GM21737 (cell line): ENCODE results near the gene U2AF2.

Source experiments
- ATAC-seq: cut with Tn5 transposase; IDR thresholded peaks from one replicate; pipeline ENCODE4 v1.9.1; 2021; ENCODE audit warnings: mild to moderate bottlenecking, moderate library complexity; ENCODE audit not compliant: unreplicated experiment

The U2AF2 gene

DNA sequence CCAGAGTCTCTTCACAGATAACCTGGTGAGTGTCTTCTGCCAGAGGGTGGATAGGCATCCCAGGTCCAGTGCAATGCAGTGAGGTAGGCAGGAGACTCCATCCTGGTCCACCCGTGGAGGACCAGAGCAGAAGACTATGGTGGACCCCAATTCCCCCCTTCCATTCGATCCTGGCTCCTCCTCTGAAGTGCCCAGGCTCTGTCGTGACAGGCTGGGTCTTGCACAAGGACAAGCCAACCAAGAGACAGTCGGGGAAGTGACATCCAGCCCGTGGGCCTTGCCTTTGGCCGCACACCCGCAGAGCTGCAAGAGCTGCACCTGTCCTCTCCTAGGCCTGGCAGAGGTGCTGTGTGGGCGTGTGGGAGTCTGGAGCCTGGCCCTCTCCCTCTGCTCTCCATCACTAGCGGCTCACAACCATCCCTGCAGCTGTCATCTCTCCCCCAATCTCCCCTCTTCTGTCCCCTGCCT, 33.6 kb upstream of the U2AF2 start:
- no peak for ATAC-seq

DNA sequence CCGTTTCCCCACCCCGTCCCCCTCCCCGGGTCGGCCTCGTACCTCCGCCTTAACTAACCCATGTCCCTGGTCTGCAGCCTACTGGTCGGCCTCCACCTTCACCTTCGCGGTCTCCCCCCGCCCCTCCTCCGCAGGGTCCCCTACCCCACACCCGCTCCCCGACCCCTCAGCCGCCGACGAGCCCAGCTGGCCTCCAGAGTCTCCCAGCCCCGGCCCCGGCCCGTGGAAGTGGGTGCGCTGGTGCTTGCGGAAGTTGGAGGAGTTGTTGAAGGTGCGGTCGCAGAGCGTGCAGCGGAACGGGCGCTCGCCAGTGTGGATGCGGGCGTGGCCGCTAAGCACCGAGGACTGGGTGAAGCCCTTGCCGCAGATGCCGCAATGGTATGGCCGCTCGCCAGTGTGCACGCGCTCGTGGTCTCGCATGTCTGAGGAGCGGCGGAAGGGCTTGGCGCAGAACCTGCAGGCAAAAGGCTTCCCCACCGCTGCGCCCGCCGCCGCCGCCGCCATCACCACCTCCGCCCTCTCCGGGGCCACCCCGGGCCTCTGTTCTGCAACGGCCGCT, 33.1 kb upstream of the U2AF2 start:
- ATAC-seq, result no peak

DNA sequence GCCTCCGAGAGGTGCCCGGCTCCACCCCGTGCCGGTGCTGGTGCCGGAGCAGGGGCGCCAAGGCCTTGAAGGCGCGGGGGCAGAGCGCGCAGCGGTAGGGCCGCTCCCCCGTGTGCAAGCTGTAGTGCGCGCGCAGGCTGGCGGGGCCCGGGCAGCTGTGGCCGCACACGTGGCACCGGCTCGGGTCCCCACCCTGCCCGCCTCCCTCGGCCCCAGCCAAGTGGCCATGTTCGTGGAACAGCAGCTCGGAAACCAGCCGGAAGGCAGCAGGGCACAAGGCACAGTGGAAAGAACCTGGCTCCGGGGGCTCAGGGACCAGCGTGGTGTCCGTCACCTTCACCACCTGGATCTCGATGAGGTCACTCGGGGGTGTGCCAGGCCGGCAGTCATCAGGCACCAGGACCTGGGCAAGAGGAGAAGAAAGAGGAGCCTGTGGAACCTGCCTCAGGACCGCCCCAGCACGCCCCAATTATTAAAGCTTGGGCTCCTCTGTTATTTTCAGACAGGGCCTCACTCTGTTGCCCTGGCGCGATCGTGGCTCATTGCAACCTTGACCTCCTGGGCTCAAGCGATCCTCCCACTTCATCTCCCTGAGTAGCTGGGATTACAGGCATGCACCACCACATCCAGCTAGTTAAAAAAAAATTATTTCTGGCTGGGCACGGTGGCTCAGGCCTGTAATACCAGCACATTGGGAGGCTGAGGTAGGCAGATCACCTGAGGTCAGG, 32.4 kb upstream of the U2AF2 start:
- ATAC-seq, result no peak

DNA sequence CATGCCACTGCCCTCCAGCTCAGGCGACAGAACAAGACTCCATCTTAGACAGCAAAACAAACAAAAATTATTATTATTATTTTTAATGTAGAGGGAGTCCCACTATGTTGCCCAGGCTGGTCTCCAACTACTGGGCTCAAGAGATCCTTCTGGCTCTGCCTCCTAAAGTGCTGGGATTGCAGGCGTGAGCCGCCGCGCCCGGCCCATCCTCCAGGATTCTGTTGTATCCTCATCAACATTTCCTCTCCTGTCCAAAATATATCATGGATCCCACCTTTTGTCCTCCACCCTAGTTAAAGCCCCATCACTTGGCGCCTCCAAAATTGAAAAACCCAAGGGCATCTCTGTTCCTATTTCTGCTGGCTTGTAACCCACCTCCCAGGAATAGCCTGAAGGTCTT, 31.7 kb upstream of the U2AF2 start:
- no peak for ATAC-seq

DNA sequence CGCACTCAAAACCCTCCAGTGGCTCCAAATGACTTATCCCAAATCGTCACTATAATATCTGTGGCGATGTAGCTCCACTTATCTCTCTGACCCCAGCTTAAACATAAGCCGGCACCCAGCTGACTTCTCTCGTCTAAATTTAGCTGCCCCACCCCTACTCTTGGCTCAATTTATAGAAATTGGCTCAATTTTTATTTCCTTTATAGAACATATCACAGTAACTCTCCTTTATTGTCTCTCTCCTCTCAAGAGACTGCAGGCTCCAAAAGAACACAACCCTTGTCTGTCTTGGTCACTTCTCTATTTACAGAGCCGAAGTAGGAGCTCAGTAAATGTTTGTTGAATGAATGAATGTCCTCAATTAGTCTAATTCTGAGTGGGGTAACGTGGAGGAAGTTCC, 31.3 kb upstream of the U2AF2 start:
- no peak for ATAC-seq

DNA sequence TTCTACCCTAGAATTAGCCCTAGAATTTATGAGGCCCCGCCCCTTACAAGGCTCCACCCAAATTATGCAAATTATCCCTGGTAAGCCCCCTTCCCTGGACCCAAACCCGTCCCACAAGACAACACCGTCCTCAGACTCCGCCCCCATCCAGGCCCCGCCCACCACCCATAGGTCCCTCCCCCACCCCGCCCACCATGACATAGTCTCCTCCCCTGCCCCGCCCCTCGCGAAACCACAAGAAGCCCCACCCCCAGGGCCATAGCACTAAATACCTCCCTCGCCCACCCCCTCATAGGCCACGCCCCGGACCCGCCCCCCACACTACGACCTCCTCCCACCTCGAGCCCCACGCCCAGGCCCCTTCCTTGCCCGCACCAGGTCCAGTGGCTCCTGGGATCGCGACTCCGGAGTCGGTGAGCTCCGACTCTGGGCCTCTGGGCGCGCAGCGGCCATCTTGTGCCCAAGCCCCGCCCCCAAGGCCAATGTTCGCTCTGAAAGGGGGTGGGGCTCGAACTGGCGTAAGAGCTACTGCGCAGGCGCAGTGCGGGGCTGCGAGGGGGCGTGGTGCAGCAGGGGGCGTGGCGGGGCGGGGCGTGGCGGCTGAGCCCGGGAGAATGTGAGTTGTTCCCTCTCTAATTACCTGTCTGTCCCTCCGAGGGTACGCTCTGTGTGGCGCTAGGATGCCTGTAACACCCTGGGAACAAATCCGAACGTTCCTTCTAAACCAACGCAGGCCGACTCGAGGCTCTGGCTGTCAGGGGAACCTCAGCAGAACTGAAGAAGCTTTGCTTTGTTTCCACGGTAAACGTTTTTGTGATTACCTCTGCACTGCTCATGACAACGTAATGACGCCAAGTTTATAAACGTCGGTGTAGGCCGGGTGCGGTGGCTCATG, 30.5 kb upstream of the U2AF2 start, which contains the start of gene ZNF784:
TSS of gene ZNF784 (minus strand) at position 458 of the 895 bp plus-strand sequence. CDS start at position 453, 5 bp downstream.
- ATAC-seq, result peak; percentile 49

DNA sequence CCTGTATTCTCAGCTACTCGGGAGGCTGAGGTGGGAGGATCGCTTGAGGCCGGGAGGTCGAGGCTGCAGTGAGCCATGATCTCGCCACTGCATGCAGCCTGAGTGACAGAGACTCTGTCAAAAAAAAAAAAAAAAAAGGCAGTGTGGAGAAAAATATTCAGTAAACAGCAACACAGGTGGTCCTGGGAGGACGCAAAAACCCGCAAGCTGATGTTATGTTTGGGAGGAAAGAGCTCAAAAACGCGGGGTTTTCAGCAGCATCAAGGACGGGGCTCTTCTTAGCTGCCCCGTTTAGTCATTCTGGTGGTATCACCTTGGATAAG, 29.9 kb upstream of the U2AF2 start:
- ATAC-seq, result no peak

DNA sequence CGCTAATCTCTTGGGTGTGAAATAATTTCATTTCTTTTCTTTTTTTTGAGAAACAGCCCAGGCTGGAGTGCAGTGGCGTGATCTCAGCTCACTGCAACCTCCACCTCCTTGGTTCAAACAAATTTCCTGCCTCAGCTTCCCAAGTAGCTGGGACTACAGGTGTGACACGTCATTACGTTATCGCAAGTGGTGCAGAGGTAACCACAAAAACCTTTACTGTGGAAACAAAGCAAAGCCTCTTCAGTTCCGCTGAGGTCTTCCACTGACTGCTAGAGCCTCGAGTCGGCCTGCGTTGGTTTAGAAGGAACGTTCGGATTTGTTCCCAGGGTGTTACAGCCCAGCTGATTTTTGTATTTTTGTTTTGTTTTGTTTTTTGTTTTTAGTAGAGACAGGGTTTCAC, 28.5 kb upstream of the U2AF2 start:
- no peak for ATAC-seq

DNA sequence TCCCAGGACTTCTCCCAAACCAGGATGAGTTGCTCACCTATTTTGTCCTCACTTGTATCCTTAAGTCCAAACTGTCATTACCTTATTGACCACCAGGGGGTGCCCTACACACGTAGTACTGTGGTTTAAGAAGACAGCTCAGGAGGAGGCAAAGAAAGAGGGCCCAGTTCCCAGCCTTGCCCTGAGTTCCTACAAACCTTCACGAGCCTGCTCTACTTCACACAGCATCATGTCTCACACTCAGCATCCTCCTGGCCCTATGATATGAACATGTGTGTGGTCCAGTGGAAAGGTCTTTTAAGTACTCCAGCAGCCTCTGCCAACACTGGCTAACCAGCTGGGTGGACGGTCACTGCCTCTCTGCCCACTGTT, 22.4 kb upstream of the U2AF2 start:
- ATAC-seq, result no peak

DNA sequence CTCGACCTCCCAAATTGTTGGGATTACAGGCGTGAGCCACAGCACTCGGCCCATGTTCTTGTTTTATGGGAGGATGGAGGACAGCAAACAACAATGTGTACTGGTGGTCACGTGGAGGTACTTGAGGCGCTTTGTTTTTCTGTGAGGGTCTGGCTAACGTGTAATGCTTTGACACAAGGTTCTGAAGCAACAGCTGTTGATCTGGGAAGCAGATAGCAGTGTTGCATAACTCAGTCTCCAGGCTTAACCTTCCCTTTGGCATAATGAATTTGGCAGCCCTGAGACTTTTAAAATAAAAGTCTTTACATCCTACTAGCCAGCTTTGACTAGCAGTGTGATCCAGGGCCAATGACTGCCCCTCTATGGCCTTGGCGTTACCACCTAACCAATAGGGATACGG, 21.0 kb upstream of the U2AF2 start:
- ATAC-seq, result no peak

DNA sequence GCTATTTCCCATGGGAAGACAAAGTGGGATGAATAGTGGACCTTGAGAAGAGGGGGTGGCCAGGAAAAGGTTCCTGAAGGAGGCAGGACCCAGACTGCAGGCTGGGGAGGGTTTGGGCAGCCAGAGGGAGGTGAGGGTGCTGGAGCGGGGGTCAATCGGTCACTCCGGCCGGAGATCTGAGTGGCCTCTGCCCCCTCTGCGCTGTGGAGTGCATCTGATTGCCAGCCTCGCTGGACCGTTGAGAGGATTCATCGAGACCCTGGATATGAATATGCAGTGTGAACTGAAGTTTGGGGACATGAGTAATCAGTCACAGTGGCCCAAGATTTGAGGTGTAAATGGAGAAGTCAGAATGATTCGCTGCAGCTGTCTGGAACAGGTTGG, 19.5 kb upstream of the U2AF2 start:
- ATAC-seq, result no peak

DNA sequence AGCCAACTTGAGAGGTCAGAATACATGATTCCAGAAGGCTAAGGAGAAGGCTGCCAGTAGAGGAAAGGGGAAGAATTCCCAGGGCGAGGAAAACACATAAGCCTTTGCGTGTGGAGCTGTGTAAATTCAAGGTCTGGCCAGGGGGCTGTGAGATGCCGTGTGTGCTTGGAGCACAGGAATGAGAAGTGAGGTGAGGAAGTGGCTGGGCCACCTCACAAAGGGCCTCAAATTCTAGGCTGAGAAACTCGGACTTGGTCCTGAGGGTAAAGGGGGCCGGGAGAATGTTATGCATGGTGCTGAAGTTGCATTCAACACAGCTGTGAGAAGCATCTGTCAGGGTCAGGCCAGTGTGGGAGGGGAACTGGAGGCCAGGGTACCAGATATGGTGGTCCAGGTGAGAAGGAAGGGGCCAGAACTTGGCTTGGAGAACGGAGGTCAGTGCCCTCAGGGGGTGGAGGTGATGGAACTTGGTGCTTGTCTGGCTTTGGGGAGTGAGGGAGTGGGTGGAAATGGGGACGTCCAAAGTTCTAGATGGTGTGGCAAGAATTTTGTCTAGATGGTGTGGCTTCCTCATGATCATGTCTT, 18.9 kb upstream of the U2AF2 start:
- no peak for ATAC-seq

DNA sequence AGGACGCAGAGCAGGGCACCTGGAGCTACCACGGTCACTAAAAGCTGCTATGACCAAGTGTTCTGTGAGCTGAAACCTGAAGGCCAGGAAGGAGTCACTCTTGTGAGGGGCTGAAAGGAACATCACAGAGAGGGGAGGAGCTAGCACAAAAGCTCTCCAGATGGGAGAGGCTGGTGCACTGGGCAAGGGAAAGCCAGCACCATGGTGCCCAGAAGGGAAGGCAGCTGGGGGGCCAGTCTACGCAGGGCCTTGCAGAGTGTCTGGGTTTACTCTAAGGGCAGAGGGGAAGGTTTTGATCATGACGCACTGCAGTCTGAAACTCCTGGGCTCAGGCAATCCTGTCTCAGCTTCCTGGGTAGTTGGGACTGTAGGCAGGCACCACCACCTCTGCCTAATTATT, 18.1 kb upstream of the U2AF2 start:
- no peak for ATAC-seq

DNA sequence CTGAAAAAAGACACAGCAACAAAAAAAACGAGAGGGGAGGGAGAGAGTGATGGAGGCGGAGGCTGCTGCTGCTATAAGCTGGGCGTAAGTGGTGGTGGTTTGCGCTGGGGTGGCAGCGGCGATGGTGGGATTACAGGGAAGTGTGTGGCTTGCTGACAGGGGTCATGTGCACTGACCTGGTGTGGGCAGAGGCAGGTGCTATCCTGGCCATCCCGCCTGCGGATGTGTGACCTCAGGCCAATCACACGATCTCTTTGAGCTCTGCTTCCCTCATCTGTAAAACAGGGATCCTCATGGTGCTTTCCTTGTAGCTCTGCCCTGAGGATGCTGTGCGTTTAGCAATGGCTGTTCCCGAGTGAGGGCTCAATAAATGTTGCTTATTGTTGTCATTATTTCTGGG, 17.3 kb upstream of the U2AF2 start:
- ATAC-seq, result no peak

DNA sequence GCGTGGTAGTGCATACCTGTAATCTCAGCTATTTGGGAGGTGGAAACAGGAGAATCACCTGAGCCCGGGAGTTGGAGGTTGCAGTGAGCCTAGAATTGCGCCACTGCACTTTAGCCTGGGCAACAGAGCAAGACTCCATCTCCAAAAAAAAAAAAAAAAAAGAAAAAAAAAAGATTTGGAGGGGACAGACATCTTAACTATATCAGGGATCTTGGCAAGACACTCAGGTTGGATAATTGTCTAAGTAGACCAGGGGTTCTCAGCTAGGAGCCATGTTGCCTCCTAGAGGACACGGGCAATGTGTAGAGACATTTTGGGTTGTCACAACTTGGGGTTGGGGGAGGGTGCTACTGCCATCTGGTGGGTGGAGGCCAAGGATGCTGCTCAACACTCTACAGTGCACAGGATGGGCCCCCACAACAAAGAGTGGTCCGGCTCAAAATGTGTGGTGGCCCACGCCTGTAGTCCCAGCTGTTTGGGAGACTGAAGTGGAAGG, 15.9 kb upstream of the U2AF2 start:
- ATAC-seq, result no peak

DNA sequence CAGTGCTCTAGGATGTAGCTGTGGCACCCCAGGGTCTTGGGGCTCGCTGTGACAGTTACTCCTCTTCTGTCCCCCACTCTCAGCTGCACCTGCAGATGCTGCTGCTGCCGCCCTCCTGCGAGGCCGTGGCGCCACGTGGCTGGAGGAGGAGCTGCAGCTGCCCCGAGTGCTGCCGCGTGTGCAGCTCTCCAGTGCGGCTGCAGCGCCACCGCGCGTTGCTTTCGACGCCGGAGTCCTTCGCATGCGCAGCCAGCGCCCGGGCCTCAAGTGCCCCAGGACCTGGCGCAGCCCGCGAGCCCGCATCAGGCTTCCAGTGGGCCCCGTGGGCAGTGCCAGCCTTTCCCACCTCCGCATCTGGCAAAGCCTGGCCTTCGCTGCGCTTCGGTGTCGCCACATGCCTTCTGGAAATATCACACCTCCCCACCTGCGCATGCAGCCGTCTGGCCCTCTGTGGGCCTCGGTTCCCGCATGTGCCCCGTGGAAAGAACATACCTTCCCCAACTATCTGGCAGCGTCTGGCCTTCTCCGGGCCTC, 14.7 kb upstream of the U2AF2 start:
- no peak for ATAC-seq

DNA sequence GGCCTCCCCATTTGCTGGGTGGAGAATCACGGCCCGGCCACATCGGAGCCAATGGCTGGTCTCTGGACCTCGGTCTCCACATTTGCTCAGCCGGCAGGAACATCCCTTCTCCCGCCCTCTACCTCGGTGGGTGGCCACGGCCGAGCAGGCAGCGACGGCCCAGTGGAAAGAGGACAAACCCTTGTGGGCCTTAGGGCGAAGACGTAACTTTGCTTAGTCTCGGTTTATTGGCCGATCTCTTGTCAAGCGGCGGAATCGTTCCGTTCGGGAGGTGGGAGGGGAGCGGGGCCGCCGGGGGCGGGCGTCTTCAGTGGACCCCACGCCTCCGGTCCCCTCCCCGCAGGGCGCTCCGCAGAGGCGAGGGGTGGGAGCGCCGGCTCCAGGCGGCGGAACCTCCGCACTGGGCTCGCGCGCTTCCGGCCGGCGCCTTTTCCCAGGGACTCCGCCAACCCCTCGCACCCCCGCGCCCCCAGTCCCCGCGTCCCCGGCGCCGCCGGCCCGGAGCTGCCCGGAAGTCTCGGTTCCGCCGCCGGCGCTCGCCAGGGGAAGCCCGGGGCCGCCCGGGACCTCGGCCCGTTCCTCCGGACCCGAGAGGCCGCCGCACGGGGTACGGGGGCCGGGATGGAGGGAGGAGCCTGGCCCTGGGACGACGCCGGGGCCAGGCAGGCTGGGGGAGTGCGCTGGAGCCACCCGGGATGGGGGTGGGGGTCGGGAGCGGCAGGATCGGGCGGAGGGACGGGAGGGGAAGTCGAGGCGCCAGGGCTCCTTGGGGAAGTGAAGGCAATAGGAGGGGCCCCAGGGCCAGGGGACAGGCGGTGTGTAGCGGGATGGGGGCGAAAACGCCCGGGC, 14.0 kb upstream of the U2AF2 start, which contains the start of gene ZNF580:
TSS of gene ZNF580 (plus strand) at position 426 of the 849 bp plus-strand sequence. CDS start 1,507 bp downstream, outside the sequence.
- peak; percentile 31 for ATAC-seq

DNA sequence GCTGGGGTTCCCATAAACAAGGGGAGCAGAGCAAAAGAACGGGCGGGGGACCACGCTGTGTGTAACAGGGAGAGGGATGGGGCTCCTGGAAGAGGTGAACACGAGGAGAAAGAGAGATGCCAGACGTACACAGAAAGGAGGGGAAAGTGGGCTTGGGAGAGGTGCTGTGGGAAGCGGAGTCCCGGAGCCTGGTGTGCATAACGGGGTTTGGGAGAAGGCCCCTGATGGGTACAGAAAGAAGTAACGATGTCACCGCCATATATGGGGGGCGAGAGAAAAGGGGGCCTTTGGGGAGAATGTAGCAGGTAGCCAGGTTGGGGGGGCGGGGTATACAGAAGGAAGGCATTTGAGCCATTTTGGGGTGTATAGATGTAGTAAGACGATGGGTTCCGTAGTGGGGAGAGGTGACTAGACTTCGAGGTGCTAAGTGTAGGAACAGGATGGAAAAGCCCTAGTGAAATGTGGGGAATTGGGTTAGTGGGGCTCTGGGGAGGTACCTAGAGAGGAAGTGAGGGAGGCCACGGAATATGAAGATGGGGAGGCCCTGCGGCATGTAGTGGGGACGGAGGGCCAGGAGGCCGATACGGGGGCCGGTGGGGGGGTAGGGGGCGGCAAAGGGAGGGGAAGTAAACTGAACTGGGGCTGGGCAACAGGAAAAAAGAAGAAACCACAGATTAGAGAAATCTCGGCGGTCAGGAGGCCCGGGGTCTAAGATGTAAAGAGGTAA, 13.2 kb upstream of the U2AF2 start:
- no peak for ATAC-seq
